Neural cell (in vitro differentiated cells): ENCODE results near the gene SLC37A1. TPM values are rescaled to one million over a fixed set of nuclear protein-coding genes. Genes with fewer than 3 reads are reported as not detected.

Experiments used
- H2AFZ ChIP-seq: fragments of 200-600, 300-800 bp; sonication (generic), shearing (Covaris generic); 2 replicates; pipeline ENCODE4 v1.6.0; 2014; ENCODE audit warnings: low read depth, mild to moderate bottlenecking, antibody characterized with exemption, low read length, moderate library complexity
- H3F3A ChIP-seq: fragments of 200-600 bp; shearing (Covaris generic); 2 replicates; pipeline ENCODE4 v1.6.1; 2016; ENCODE audit warnings: mild to moderate bottlenecking, moderate library complexity, mixed read lengths, antibody characterized with exemption, low read length; ENCODE audit not compliant: insufficient read depth, poor library complexity, severe bottlenecking
- H3K27ac ChIP-seq: fragments of 200-600, 300-800 bp; sonication (generic), shearing (Covaris generic); 2 replicates; pipeline ENCODE4 v1.5.1; 2014; ENCODE audit warnings: mild to moderate bottlenecking, low read length, moderate library complexity
- H3K27me3 ChIP-seq: fragments of 300-800, 200-600 bp; sonication (generic), shearing (Covaris generic); 2 replicates; pipeline ENCODE4 v1.6.0; 2014; ENCODE audit warnings: mild to moderate bottlenecking, low read depth, low read length, moderate library complexity; ENCODE audit not compliant: insufficient read depth
- H3K36me3 ChIP-seq: fragments of 300-800, 200-600 bp; sonication (generic), shearing (Covaris generic); 2 replicates; pipeline ENCODE4 v1.5.1; 2014; ENCODE audit warnings: mild to moderate bottlenecking, antibody characterized with exemption, low read length, moderate library complexity; ENCODE audit not compliant: insufficient read depth
- H3K4me2 ChIP-seq: fragments of 300-800, 200-600 bp; sonication (generic), shearing (Covaris generic); 2 replicates; pipeline ENCODE4 v1.6.0; 2014; ENCODE audit warnings: mild to moderate bottlenecking, low read length
- H3K4me3 ChIP-seq: fragments of 300-800, 200-600 bp; sonication (generic), shearing (Covaris generic); 2 replicates; pipeline ENCODE4 v1.5.1; 2014; ENCODE audit warnings: mild to moderate bottlenecking, low read length, moderate library complexity
- H3K79me2 ChIP-seq: fragments of 200-600 bp; shearing (Covaris generic); replicated peaks from 2 replicates; pipeline ENCODE4 v1.6.0; 2014; ENCODE audit warnings: mild to moderate bottlenecking, low read length, moderate library complexity; ENCODE audit not compliant: insufficient read depth
- H3K9ac ChIP-seq: fragments of 300-800, 200-600 bp; sonication (generic), shearing (Covaris generic); 2 replicates; pipeline ENCODE4 v1.6.1; 2016; ENCODE audit warnings: mild to moderate bottlenecking, low read length, mixed read lengths
- H3K9me2 ChIP-seq: fragments of 200-600 bp; shearing (Covaris generic); 2 replicates; pipeline ENCODE4 v1.6.1; 2016; ENCODE audit warnings: mild to moderate bottlenecking, low read length, mixed read lengths; ENCODE audit not compliant: insufficient read depth
- H3K9me3 ChIP-seq: fragments of 200-600, 300-800 bp; sonication (generic), shearing (Covaris generic); 2 replicates; pipeline ENCODE4 v1.6.1; 2016; ENCODE audit warnings: mild to moderate bottlenecking, mixed run types, low read length, moderate library complexity, mixed read lengths
- H4K20me1 ChIP-seq: fragments of 200-600 bp; shearing (Covaris generic); 2 replicates; pipeline ENCODE4 v1.6.1; 2016; ENCODE audit warnings: mild to moderate bottlenecking, mixed run types; ENCODE audit not compliant: insufficient read depth
- EP300 ChIP-seq: fragments of 450-650 bp; conservative IDR thresholded peaks from 2 replicates; pipeline ENCODE4 v1.6.1; 2014; ENCODE audit warnings: antibody characterized with exemption, mild to moderate bottlenecking, moderate library complexity; ENCODE audit not compliant: poor library complexity, severe bottlenecking
- EZH2 ChIP-seq: fragments of 200-600, 300-800 bp; shearing (Covaris generic), sonication (generic); IDR thresholded peaks from 2 replicates; pipeline ENCODE4 v1.6.1; 2014; ENCODE audit warnings: antibody characterized with exemption, low read length, borderline replicate concordance, mild to moderate bottlenecking; ENCODE audit not compliant: insufficient read depth, poor library complexity, severe bottlenecking
- MXI1 ChIP-seq: fragments of 450-650 bp; conservative IDR thresholded peaks from 2 replicates; pipeline ENCODE4 v1.6.1; 2014; ENCODE audit warnings: antibody characterized with exemption, mild to moderate bottlenecking; ENCODE audit not compliant: poor library complexity, severe bottlenecking
- POLR2AphosphoS5 ChIP-seq: IDR thresholded peaks from 2 replicates; pipeline ENCODE4 v1.6.1; 2012
- RAD21 ChIP-seq: fragments of 450-650 bp; conservative IDR thresholded peaks from 2 replicates; pipeline ENCODE4 v1.6.1; 2014; ENCODE audit warnings: antibody characterized with exemption, mild to moderate bottlenecking, moderate library complexity
- SMC3 ChIP-seq: fragments of 450-650 bp; conservative IDR thresholded peaks from 2 replicates; pipeline ENCODE4 v1.6.1; 2014; ENCODE audit warnings: antibody characterized with exemption, mild to moderate bottlenecking, moderate library complexity; ENCODE audit not compliant: poor library complexity
- TAF1 ChIP-seq: IDR thresholded peaks from 2 replicates; pipeline ENCODE4 v1.6.1; 2012; ENCODE audit warnings: low read depth
- polyA plus RNA-seq: library from polyadenylated mRNA; depleted of rRNA; stranded (reverse); fragments of >200 nt; gene quantifications from 2 replicates; pipeline ENCODE4 v1.2.3, GENCODE V29; 2014
- TF ChIP-seq, protein P1 (sequence below): fragments of 450-650 bp; IDR thresholded peaks from 2 replicates; pipeline ENCODE4 v1.5.1; 2014; ENCODE audit warnings: antibody characterized with exemption, mild to moderate bottlenecking, moderate library complexity; ENCODE audit not compliant: poor library complexity, severe bottlenecking
- TF ChIP-seq, protein P2 (sequence below): IDR thresholded peaks from 2 replicates; pipeline ENCODE4 v1.6.1; 2012; ENCODE audit warnings: borderline replicate concordance

SLC37A1 gene
- polyA plus RNA-seq, 1 donor from 2014 or later, result 60.7 TPM

- Histone ChIP-seq H3K36me3 (peaks cover 13% of the 10 kb centered on the region), H3K4me2 (no peak overlapping the region), H3K9ac (no peak overlapping the region), H3K9me2 (no peaks in the 10 kb centered on the region), H2AFZ (no peak overlapping the region), H3K27me3 (no peaks in the 10 kb centered on the region), H3K9me3 (no peaks in the 10 kb centered on the region), H3K27ac (no peak overlapping the region), H3K4me3 (no peak overlapping the region), H3K79me2 (no peaks in the 10 kb centered on the region), H4K20me1 (no peaks in the 10 kb centered on the region), H3F3A (no peaks in the 10 kb centered on the region)
- TF ChIP-seq, protein P1, sequence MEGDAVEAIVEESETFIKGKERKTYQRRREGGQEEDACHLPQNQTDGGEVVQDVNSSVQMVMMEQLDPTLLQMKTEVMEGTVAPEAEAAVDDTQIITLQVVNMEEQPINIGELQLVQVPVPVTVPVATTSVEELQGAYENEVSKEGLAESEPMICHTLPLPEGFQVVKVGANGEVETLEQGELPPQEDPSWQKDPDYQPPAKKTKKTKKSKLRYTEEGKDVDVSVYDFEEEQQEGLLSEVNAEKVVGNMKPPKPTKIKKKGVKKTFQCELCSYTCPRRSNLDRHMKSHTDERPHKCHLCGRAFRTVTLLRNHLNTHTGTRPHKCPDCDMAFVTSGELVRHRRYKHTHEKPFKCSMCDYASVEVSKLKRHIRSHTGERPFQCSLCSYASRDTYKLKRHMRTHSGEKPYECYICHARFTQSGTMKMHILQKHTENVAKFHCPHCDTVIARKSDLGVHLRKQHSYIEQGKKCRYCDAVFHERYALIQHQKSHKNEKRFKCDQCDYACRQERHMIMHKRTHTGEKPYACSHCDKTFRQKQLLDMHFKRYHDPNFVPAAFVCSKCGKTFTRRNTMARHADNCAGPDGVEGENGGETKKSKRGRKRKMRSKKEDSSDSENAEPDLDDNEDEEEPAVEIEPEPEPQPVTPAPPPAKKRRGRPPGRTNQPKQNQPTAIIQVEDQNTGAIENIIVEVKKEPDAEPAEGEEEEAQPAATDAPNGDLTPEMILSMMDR, result no peak
- TF ChIP-seq, protein P2, sequence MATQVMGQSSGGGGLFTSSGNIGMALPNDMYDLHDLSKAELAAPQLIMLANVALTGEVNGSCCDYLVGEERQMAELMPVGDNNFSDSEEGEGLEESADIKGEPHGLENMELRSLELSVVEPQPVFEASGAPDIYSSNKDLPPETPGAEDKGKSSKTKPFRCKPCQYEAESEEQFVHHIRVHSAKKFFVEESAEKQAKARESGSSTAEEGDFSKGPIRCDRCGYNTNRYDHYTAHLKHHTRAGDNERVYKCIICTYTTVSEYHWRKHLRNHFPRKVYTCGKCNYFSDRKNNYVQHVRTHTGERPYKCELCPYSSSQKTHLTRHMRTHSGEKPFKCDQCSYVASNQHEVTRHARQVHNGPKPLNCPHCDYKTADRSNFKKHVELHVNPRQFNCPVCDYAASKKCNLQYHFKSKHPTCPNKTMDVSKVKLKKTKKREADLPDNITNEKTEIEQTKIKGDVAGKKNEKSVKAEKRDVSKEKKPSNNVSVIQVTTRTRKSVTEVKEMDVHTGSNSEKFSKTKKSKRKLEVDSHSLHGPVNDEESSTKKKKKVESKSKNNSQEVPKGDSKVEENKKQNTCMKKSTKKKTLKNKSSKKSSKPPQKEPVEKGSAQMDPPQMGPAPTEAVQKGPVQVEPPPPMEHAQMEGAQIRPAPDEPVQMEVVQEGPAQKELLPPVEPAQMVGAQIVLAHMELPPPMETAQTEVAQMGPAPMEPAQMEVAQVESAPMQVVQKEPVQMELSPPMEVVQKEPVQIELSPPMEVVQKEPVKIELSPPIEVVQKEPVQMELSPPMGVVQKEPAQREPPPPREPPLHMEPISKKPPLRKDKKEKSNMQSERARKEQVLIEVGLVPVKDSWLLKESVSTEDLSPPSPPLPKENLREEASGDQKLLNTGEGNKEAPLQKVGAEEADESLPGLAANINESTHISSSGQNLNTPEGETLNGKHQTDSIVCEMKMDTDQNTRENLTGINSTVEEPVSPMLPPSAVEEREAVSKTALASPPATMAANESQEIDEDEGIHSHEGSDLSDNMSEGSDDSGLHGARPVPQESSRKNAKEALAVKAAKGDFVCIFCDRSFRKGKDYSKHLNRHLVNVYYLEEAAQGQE, result no peak
- no peak for TF ChIP-seq MXI1
- TF ChIP-seq SMC3, result no peak
- TF ChIP-seq RAD21, result no peak
- no peak for TF ChIP-seq POLR2AphosphoS5
- TF ChIP-seq EZH2, result no peak
- no peak for TF ChIP-seq EP300
- no peak for TF ChIP-seq TAF1
These were observed 69.3 kb downstream of the SLC37A1 start for GRCh38 chr21:42582787-42583476.

DNA sequence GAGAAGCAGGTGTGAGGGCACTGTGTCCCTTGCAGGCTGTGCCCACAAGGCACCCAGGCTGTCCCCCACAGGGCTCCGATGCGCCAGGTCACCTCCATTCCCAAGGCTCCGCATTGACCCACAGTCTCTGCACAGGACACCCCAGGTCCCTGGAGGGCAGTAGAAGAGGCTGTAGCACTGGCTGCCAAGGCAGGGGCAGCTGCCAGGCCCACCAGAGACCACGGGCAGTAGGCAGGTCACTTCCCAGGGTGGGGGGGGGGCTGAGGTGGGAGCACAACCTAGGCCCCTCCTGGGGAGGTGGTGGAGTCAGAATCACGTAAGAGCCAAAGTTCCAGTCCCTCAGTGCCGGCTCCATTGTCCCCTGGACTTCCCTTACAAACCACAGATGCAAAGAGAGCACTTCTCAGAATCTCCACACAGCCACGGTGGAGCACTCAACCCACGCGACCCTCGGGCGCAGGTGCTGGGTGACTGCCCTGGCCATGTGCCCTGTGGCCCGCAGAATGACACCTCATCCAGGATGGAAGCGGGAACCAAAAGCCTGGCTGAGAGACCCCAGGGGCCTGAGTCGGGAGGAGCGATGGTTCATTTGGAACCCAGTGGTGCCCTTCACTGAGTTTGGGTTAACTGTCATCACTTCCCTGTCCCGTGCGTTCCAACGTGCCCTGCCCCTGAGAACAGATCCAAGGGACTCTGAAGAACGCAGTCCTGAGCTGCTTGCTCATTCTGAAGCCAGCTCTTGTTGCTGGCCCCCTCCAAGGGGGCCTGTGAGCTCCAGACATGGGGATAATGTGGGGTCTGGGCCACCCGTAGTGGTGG, 70.0 kb downstream of the SLC37A1 start:
- Histone ChIP-seq H3F3A (no peaks in the 10 kb centered on the region), H4K20me1 (no peaks in the 10 kb centered on the region), H3K27ac (no peak overlapping the region), H3K9me3 (no peaks in the 10 kb centered on the region), H3K9ac (no peak overlapping the region), H3K4me2 (no peak overlapping the region), H2AFZ (no peak overlapping the region), H3K79me2 (no peaks in the 10 kb centered on the region), H3K4me3 (no peak overlapping the region), H3K9me2 (no peaks in the 10 kb centered on the region), H3K36me3 (peaks cover 5% of the 10 kb centered on the region), H3K27me3 (no peaks in the 10 kb centered on the region)
- TF ChIP-seq EP300 (no peak), SMC3 (no peak), TAF1 (no peak), POLR2AphosphoS5 (no peak), RAD21 (no peak), EZH2 (no peak)
- TF ChIP-seq, protein P1, result no peak
- TF ChIP-seq, protein P2, result no peak
